HG03175 (cell line): Measurements from ENCODE around the gene MDFI.

Experiments used
- ATAC-seq: cut with Tn5 transposase; IDR thresholded peaks from one replicate; pipeline ENCODE4 v1.9.1; 2021; ENCODE audit warnings: mild to moderate bottlenecking, moderate library complexity; ENCODE audit not compliant: unreplicated experiment

Gene MDFI

DNA sequence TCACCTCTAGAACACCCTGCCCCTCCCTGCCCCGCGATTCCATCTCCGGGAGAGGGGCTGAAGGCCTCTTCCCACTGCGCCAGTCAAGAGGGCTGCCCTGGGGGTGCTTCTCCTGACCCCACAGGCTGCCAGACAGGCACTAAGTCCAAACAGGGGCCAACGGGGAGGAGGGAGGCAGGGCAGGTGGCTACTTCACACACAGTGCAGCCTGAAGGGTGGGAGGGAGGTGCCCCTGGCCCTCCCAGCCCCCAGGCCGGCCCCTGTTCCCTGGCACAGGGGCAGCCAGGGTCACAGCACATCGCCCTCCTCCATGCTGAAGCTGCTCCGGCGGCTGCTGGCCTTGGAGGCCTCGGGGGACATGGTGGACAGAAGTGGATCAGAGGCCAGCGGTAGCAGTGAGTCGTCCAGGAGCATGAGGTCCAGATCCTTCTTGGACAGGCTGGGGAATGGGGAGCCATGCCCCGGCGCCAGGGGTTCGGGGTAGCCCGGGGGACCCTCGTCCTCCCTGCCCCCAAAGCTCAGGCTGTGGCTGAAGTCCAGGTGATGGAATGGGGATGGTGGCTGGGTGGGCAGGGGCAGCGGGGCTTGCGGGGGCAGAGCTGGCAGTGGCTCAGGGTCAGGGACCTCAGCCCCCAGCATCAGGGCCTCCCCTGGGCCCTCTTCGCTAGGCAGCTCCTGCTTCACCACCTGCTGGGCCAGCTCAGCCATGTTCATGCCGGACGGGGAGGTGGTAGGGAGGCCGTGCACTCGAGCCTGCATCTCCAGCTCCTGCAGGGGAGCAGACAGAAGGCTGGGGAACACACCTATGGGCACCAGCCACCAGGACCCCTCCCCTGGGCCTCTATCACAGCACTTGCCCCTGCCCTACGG is 46.3 kb downstream of the MDFI start:
- ATAC-seq, result no peak

DNA sequence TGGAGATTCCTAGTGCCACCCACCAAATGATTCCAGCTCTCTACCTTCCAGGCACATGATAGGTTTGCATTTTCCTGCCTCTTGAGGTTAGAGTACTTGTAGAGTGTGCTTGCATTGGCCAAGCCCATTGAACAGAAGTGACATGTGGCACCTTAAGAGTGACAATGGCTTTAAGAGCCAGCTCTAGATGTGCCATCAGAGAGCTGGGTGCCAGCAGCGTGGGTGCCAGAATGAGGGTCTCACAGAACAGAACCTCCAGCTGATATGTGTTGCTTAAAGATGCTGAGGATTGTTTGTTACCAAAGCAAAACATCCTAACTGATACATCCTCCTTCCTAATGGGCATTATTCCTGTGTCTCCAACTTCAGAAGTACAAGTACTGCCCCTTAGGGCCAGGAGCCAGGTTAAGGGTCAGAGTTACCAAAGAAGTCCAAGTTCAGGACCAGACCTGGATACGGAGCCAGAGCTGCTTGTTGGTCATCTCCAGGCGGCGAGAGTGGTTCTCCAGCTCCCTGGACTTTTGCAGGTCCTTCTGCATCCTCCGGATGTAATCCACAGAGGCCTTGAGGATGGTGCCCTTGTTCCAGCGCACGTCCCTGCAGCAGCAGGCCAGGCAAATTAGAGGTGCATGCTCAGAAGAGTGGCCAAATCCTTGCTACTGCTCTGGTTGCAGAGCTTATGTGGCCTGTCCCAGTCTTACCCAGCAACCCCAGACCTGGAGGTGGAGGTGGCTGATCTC is 47.5 kb downstream of the MDFI start:
- ATAC-seq, result no peak

DNA sequence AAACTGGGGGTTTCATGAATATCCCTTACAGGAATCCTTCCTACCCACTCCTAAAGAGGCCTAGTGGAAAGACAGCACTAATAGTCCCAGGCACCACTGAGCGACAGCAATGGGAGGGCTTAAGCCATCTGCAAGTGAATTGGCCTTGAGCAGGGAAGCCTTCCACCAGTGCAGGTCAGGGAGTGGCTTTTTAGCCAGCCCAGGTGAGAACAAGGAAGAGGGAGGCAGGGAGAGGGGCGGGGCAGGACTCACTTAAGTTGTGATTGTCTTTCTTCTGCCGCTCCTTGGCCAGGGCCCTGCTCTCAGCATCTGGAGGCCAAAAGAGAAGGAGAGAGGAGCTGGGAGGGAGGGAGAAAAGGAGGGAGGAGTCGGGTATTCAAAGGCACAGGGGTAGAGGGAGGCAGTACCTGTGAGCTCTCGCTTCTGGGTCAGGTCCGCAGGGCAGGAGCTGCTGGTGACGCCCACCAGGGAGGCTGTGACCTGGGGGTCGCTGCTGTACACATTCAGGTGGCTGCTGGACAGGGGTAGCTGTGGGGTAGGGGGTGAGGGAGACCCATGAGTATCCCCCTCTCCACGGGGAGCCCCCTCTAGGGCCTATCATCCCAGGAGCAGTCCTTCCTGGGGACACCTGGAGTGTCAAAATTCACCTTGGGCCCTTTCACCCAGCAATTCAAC is 49.4 kb downstream of the MDFI start:
- no peak for ATAC-seq

GRCh38 chr6:41688256-41688965 is 50.1 kb downstream of the MDFI start:
- no peak for ATAC-seq

- ATAC-seq, result no peak
Observed at GRCh38 chr6:41689171-41690008, 51.1 kb downstream of the MDFI start.

GRCh38 chr6:41690541-41691330 is 52.5 kb downstream of the MDFI start:
- no peak for ATAC-seq

DNA sequence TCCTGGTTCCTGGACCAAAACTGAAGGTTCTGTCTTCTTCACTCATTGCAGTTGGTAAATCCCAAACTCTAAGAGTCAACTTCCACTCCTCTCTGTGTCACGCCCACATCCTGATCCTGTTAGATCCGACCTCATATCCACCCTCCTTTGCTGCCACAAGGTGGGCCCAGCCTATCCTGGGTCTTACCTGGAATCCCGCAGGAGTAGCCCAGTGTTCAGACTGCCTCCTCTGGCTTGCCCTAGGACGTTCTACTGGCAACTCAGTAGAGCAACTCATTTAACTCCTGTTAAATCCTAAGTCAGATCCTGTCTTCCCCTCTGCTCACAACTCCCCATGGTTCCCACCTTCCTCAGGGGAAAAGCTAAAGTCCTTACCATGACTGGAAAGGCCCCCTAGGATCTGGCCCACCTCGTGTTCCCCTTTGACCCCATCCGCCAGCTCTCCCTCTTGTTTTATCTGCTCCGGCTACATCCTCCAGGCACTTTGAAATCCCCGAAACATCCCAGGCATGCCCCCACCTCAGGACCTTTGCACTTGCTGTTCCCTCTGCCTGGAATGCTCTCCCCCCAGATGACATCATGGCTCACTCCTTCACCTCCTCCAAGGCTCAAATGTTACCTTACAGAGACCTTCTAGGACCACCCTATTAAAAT is 53.3 kb downstream of the MDFI start:
- ATAC-seq, result no peak

DNA sequence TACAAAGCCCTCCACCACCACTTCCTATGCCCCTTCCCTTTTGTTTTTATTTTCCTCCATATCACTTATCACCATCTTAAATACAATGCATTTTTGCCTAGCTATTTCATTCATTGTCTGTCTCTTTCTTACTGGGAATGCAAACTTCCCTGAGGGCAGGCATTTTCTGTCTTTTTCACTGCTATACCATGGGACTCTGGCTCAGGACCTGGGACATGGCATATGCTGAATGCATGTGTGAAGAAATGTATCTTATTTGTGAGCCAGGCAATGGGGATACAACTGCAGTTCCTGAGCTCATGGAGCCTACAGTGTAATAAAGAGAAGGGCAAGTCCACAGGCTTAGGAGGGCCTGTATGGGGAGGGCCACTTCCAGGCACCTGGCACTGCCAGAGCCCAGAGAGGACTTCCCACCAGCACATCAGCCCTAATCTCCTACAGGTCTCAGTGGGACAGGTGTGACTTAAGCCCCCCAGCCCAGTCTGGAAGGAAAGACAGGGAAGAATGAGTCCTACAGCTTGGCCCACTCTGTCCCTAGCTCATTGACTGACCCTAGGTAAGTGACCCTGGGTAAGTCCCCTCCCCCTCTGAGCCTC is 53.9 kb downstream of the MDFI start:
- ATAC-seq, result no peak

GRCh38 chr6:41692730-41693129 is 54.5 kb downstream of the MDFI start:
- no peak for ATAC-seq

DNA sequence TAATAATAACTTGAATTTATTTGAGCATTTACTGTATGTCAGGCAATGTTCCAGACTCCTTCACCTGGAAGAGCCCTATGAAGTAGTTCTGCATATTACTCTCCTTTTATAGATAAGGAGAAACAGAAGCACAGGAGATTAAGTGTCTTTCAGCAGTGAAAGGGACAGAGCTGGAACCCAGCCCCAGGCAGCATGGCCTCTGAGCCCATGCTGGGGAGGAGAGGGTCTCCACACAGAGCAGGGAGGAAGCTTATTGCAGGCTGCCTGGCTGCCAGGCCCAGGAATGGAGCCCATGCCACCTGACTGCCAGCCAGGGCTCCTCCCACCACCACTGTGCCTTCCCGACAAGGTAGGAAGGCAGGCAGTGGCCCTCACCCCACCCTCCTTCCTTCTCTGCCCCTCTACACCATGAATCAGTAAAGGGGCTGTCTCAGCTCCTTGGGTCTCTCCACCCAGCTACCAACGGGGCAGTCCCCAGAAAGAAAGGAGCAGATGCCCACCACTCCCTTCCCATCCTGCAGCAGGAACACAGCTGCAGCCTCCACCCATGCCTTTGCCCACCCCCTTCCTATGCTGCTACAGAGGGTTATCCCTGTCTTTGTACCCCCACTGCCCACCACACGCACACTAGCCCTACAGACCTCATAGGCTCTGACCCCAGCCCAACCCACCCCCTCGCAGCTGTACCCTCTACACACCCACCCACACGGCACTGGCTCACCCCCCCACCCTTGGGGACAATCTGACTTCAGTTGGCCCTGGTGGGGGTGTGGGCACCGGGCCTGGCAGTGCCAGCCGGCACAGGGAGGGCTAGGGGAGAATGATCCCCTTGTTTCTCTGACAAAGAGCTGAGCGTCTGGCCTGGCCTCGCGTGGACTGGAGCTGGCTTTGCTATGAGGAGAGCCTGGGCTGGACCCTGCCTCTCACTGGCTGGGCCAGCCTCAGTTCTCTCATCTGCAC is 55.3 kb downstream of the MDFI start:
- no peak for ATAC-seq

DNA sequence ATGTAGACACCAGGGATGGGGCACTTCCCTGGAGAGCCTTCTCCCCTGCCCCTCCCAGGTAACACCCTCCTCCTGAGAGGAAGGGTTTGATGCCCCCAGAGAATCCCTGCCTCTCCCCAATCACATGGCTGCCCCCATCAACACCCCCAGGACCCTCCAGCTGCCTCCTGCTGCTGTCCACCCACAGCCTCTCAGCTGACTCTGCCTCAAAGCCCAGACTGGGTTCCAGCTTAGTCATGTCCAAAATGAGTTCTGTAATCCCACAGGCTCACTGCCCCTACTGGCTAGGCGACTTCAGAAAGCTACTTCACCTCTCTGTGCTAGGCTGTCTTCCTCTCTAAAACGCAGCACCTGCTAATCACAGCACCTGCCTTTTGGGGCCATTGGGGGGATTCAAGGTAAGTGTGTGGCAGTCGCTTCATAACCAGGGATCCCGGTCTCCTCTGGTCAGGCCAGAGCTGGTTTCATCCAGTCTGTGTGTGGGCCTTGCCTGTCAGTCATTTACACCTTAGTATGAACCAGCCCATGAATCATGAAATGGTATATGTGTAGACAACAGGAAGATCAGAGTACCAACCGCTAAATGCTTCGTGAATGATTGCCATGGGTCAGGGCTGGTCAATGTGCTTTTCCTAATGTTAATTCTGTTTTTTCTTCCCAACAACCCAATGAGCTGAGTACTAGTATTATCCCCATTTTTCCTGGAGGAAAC is 56.7 kb downstream of the MDFI start:
- ATAC-seq, result no peak

DNA sequence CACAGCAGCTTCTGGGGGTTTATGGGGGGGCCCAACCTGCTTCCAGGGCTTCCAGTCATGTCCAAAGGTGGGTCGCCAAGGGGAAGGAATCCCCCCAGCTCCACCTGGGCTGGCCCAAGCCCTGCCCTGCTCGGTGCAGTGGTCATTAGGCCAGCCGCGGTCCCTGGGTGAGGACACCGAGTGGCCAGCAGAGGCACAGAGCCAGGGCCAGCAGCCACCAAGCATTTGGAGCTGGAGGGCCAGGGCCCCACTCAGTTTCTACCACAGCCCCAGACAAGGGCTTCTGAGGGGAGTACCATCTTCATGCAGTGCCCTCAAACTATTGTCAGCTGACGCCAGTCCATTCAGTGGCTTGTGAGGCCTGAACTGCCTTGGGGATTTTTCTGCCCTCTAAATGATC is 57.6 kb downstream of the MDFI start:
- ATAC-seq, result no peak

- ATAC-seq, result no peak
Observed at GRCh38 chr6:41696788-41697187, 58.5 kb downstream of the MDFI start.

GRCh38 chr6:41697861-41698781 is 59.9 kb downstream of the MDFI start:
- ATAC-seq, result no peak

- no peak for ATAC-seq
Observed at GRCh38 chr6:41699063-41699462, 60.8 kb downstream of the MDFI start.
